A549 (cell line): ENCODE measurements around the gene FFAR1. TPM values are rescaled to one million over a fixed set of nuclear protein-coding genes. Genes with fewer than 3 reads are reported as not detected.

ENCODE experiments used
- ATAC-seq, 2 experiments: fragments of 200-7000 bp in 1 of 2; fragments of >200 bp in 1 of 2; cut with Nextera tagmentation in 1 of 2; cut with Tn5 transposase in 1 of 2; 3 replicates each; pipeline versions ENCODE4 v1.8.0 to v1.9.1; 2018 to 2020; ENCODE audit warnings: mild to moderate bottlenecking in 1 of 2, moderate library complexity in 1 of 2
- CTCF ChIA-PET: fragments of 300-600 bp; sonication (Branson Sonifier 250); formaldehyde crosslinking; extraction: SDS; loops from one replicate; lab custom pipeline; 2021; ENCODE audit warnings: antibody characterized with exemption, inconsistent platforms; lab: Yijun Ruan, JAX
- POLR2A ChIA-PET: fragments of 350-600 bp; formaldehyde crosslinking; extraction: SDS; loops from one replicate; lab custom pipeline; 2021; ENCODE audit warnings: antibody characterized with exemption, inconsistent platforms; lab: Yijun Ruan, JAX
- DNase-seq, 2 experiments: peaks; one replicate each; pipeline versions ENCODE4 v3.0.0 to v3.0.0-alpha.2; 2011 to 2016; ENCODE audit warnings: low read depth in 1 of 2, low spot score in 1 of 2
- FAIRE-seq: peaks from 2 replicates; lab custom pipeline; 2011; peaks lifted over from hg19 to GRCh38; lab: Jason Lieb, UNC
- H3K27ac ChIP-seq, 2 experiments: fragments of >200 bp; sonication (Bioruptor Twin); formaldehyde crosslinking; 3 replicates each; pipeline ENCODE4 v1.5.1; 2016 to 2017
- H3K4me1 ChIP-seq: fragments of >200 bp; sonication (Bioruptor Twin); formaldehyde crosslinking; 3 replicates; pipeline ENCODE4 v1.6.1; 2016
- H3K4me2 ChIP-seq: fragments of >200 bp; sonication (Bioruptor Twin); formaldehyde crosslinking; 3 replicates; pipeline ENCODE4 v1.6.1; 2016
- H3K4me3 ChIP-seq: fragments of >200 bp; sonication (Bioruptor Twin); formaldehyde crosslinking; 3 replicates; pipeline ENCODE4 v1.5.1; 2016
- H3K9me3 ChIP-seq: fragments of >200 bp; sonication (Bioruptor Twin); formaldehyde crosslinking; 3 replicates; pipeline ENCODE4 v1.6.1; 2016
- BHLHE40 ChIP-seq: IDR thresholded peaks from 2 replicates; pipeline ENCODE4 v1.6.1; 2012; ENCODE audit warnings: low read depth, low read length, inconsistent platforms
- CBX8 ChIP-seq: fragments of 200-600 bp; sonication (generic); IDR thresholded peaks from 2 replicates; pipeline ENCODE4 v1.6.1; 2016
- CEBPB ChIP-seq, 2 experiments: fragments of >200 bp in 1 of 2; sonication (Bioruptor Twin) in 1 of 2; formaldehyde crosslinking in 1 of 2; IDR thresholded peaks; 2 replicates each; pipeline ENCODE4 v1.6.1; 2012 to 2016
- CHD4 ChIP-seq: fragments of 200-600 bp; sonication (generic); IDR thresholded peaks from 2 replicates; pipeline ENCODE4 v1.6.1; 2016; ENCODE audit warnings: antibody characterized with exemption, mild to moderate bottlenecking, borderline replicate concordance
- CTCF ChIP-seq: fragments of >200 bp; sonication (Bioruptor Twin); formaldehyde crosslinking; IDR thresholded peaks from 3 replicates; pipeline ENCODE4 v1.5.1; 2016
- ESRRA ChIP-seq: fragments of 150-350 bp; IDR thresholded peaks from 2 replicates; pipeline ENCODE4 v1.6.1; 2014; ENCODE audit warnings: mild to moderate bottlenecking, low read length, borderline replicate concordance
- GATA3 ChIP-seq: IDR thresholded peaks from 2 replicates; pipeline ENCODE4 v1.6.1; 2012; ENCODE audit warnings: borderline replicate concordance
- HOXB13 ChIP-seq: fragments of 250-450 bp; sonication (Bioruptor Pico); IDR thresholded peaks from 2 replicates; pipeline ENCODE4 v1.5.0; 2020; ENCODE audit warnings: low read depth, mild to moderate bottlenecking, moderate library complexity
- KDM1A ChIP-seq: fragments of 200-600 bp; sonication (generic); IDR thresholded peaks from 2 replicates; pipeline ENCODE4 v1.6.1; 2016; ENCODE audit warnings: low read depth, mild to moderate bottlenecking
- KDM5A ChIP-seq: fragments of 200-600 bp; sonication (generic); IDR thresholded peaks from 2 replicates; pipeline ENCODE4 v1.6.1; 2016; ENCODE audit warnings: antibody characterized with exemption, mild to moderate bottlenecking
- MAZ ChIP-seq: fragments of 150-350 bp; IDR thresholded peaks from 2 replicates; pipeline ENCODE4 v1.6.1; 2014; ENCODE audit warnings: antibody characterized with exemption, low read depth, low read length, borderline replicate concordance
- MYC ChIP-seq: IDR thresholded peaks from 2 replicates; pipeline ENCODE4 v1.6.1; 2012; ENCODE audit warnings: mild to moderate bottlenecking, inconsistent platforms, low read length, improper control_type of control experiment, borderline replicate concordance
- NPAS2 ChIP-seq: fragments of 250-450 bp; sonication (Bioruptor Pico); IDR thresholded peaks from 2 replicates; pipeline ENCODE4 v1.8.0; 2022; ENCODE audit warnings: mild to moderate bottlenecking, moderate library complexity, borderline replicate concordance
- NR3C1 ChIP-seq: fragments of >200 bp; sonication (Bioruptor Twin); formaldehyde crosslinking; IDR thresholded peaks from 3 replicates; pipeline ENCODE4 v1.6.1; 2017
- POLR2AphosphoS2 ChIP-seq: conservative IDR thresholded peaks from 2 replicates; pipeline ENCODE4 v1.6.1; 2012; ENCODE audit warnings: low read length, improper control_type of control experiment, inconsistent platforms
- RCOR1 ChIP-seq: fragments of 150-350 bp; IDR thresholded peaks from 2 replicates; pipeline ENCODE4 v1.6.1; 2014; ENCODE audit warnings: antibody characterized with exemption, low read length, low read depth
- RNF2 ChIP-seq: fragments of 200-600 bp; sonication (generic); IDR thresholded peaks from 2 replicates; pipeline ENCODE4 v1.6.1; 2016; ENCODE audit warnings: low read depth, mild to moderate bottlenecking, antibody characterized with exemption, moderate library complexity, borderline replicate concordance
- TP53 ChIP-seq: fragments of 250-450 bp; sonication (Bioruptor Pico); IDR thresholded peaks from 2 replicates; pipeline ENCODE4 v1.5.0; 2021; ENCODE audit warnings: mild to moderate bottlenecking, moderate library complexity
- ZC3H11A ChIP-seq: fragments of 450-650 bp; IDR thresholded peaks from 2 replicates; pipeline ENCODE4 v1.6.1; 2014; ENCODE audit warnings: antibody characterized with exemption, mild to moderate bottlenecking
- WGBS: methylation state at CpG from one replicate; pipeline ENCODE4 v1.1.6; 2017; ENCODE audit errors: missing lambda C conversion rate; 5-methylcytosine and 5-hydroxymethylcytosine counted together
- polyA plus RNA-seq, 4 experiments: library from polyadenylated mRNA; depleted of rRNA in 3 of 4; stranded (reverse); fragments of >200 nt; fragmentation: RNase III in 1 of 4; extraction: RNeasy Plus Mini Kit Qiagen cat#74134 plus additional on column Dnase treatment in 1 of 4; gene quantifications; 2 replicates in 3 of 4; 3 replicates in 1 of 4; pipeline ENCODE4 v1.2.3, GENCODE V29; 2011 to 2017
- TF ChIP-seq, protein P1 (sequence below): IDR thresholded peaks from 2 replicates; pipeline ENCODE4 v1.6.1; 2012
- TF ChIP-seq, protein P2 (sequence below): IDR thresholded peaks from 2 replicates; pipeline ENCODE4 v1.6.1; 2012

The FFAR1 gene
- polyA plus RNA-seq, 2 of the 4 experiments (the other 2 are of a cell fraction) = not detected

DNA sequence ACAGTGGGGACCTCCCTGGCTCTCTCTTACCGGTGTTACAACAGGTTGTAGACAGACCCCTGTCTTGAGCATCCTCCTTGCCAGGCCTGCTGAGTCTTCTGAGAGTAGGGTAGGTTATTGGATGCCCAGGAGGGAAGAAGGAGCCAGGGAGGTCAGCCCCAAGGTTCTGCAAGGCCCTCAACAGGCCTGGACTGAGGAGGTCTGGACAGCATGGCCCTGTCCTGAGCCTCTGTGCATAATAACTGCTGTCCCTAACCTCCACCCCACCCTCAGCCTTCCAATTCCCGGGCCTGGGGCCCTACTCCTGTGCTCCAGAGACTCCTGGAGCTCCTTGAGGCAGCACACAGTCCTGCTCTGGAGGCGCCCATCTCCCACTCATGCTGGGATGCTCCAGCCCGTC is 18.4 kb upstream of the FFAR1 start:
- ChIA-PET CTCF (interaction anchor here (3.0 kb wide), 1 partner anchor 23 kb away, joined by 16 read pairs; no protein-coding TSS in a partner anchor), POLR2A (no interaction called here)
- Histone ChIP-seq H3K4me3 (no peak overlapping the region), H3K9me3 (no peaks in the 10 kb centered on the region), H3K4me2 (no peak overlapping the region), H3K4me1 (no peaks in the 10 kb centered on the region), H3K27ac (no peak overlapping the region)
- no peak for TF ChIP-seq TP53 (CRISPR knock-in tag)
- no peak for TF ChIP-seq ZC3H11A
- no peak for TF ChIP-seq POLR2AphosphoS2
- TF ChIP-seq HOXB13 (CRISPR knock-in tag) = no peak
- TF ChIP-seq, protein P1, sequence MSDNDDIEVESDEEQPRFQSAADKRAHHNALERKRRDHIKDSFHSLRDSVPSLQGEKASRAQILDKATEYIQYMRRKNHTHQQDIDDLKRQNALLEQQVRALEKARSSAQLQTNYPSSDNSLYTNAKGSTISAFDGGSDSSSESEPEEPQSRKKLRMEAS = no peak
- TF ChIP-seq ESRRA = no peak
- no peak for TF ChIP-seq NR3C1
- no peak for TF ChIP-seq CTCF
- TF ChIP-seq MYC = no peak
- WGBS = 12% methylated on average over 4 of the region's 4 CpGs
- ATAC-seq = peak; percentile 16 to 17; a peak in 3 of 6 replicates
- no peak for DNase-seq
- FAIRE-seq = no peak

DNA sequence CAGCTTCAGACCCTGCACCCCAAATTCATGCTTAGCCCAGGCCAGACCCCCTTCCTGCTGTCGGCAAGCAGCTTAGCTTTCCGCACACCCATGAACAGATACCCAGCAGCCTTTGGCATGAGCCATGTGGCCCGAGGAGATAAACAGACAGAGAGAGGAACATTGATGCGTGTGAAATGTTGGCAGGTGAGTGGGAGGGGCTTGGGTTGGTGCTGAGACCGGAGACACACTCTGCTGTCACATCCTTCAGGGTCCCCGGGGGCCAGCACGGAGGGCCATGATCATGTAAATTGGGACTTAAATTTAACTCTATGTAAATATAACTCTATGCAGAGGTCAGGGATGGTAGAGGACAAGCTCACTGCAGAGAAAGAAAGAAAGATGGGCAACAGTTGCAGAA is 17.2 kb upstream of the FFAR1 start:
- H3K27ac ChIP-seq = no peak overlapping the region
- H3K9me3 ChIP-seq = no peaks in the 10 kb centered on the region
- TF ChIP-seq BHLHE40 (no peak), GATA3 (no peak), MAZ (no peak), RNF2 (no peak), RCOR1 (no peak)
- no peaks in the 10 kb centered on the region for H3K4me1 ChIP-seq
- ChIA-PET CTCF (interaction anchor here (0.5 to 3.0 kb wide), 3 partner anchors 9 to 165 kb away, joined by 3 to 16 read pairs (median 3); no protein-coding TSS in a partner anchor), POLR2A (no interaction called here)
- no peak overlapping the region for H3K4me2 ChIP-seq
- FAIRE-seq (no peak), ATAC-seq (no peak), DNase-seq (no peak)
- H3K4me3 ChIP-seq = no peak overlapping the region
- 35% methylated on average over 7 of the region's 7 CpGs for WGBS

- no peak for FAIRE-seq
- 21% methylated on average over 14 of the region's 14 CpGs for WGBS
- H3K4me1 ChIP-seq = no peaks in the 10 kb centered on the region
- CTCF ChIA-PET = interaction anchor here (0.6 to 3.0 kb wide), 6 partner anchors 8 to 163 kb away, joined by 3 to 16 read pairs (median 4); no protein-coding TSS in a partner anchor
- no peak overlapping the region for H3K4me3 ChIP-seq
- POLR2A ChIA-PET = no interaction called here
- no peak for TF ChIP-seq CTCF
- TF ChIP-seq, protein P2, sequence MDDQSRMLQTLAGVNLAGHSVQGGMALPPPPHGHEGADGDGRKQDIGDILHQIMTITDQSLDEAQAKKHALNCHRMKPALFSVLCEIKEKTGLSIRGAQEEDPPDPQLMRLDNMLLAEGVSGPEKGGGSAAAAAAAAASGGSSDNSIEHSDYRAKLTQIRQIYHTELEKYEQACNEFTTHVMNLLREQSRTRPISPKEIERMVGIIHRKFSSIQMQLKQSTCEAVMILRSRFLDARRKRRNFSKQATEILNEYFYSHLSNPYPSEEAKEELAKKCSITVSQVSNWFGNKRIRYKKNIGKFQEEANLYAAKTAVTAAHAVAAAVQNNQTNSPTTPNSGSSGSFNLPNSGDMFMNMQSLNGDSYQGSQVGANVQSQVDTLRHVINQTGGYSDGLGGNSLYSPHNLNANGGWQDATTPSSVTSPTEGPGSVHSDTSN = no peak
- no peak for TF ChIP-seq CBX8
- no peak for TF ChIP-seq CHD4
- TF ChIP-seq NPAS2 = no peak
- no peak for TF ChIP-seq KDM1A
- TF ChIP-seq MAZ = no peak
- TF ChIP-seq CEBPB (IDR thresholded peaks at IDR 0.05) = no peak
- no peak for TF ChIP-seq KDM5A
- DNase-seq = no peak
- no peak for ATAC-seq
- H3K27ac ChIP-seq = no peak overlapping the region
- no peak overlapping the region for H3K4me2 ChIP-seq
- no peaks in the 10 kb centered on the region for H3K9me3 ChIP-seq
These were observed 16.0 kb upstream of the FFAR1 start for GRCh38 chr19:35331551-35332214.
